ENCODE measurements around the gene AMN1.
"Not testable (repeated sequence)": the region's sequence is repeated elsewhere in the genome, so short reads cannot be mapped to it uniquely, and the experiment has no call there.

The AMN1 gene

GRCh38 chr12:31728917-31729640 is at the start of gene AMN1:
AMN1 (minus strand) TSS chr12:31729021; CDS start chr12:31729008, 13 bp downstream.
- peak; percentile 98 for DNase-seq

GRCh38 chr12:31773867-31774266 is 45.0 kb upstream of the AMN1 start:
- DNase-seq = no peak

- DNase-seq = no peak
Observed at GRCh38 chr12:31773223-31773750, 44.5 kb upstream of the AMN1 start.

GRCh38 chr12:31772685-31773222 is 43.9 kb upstream of the AMN1 start:
- no peak for DNase-seq

GRCh38 chr12:31772186-31772585 is 43.4 kb upstream of the AMN1 start:
- no peak for DNase-seq

- DNase-seq = no peak
Observed at GRCh38 chr12:31768046-31768445, 39.2 kb upstream of the AMN1 start.

- no peak for DNase-seq
Observed at GRCh38 chr12:31765931-31766330, 37.1 kb upstream of the AMN1 start.

- DNase-seq = no peak
Observed at GRCh38 chr12:31759632-31760459, 31.0 kb upstream of the AMN1 start.

- DNase-seq = not testable (repeated sequence)
Observed at GRCh38 chr12:31758297-31758696, 29.5 kb upstream of the AMN1 start.

- DNase-seq = no peak
Observed at GRCh38 chr12:31756977-31757420, 28.2 kb upstream of the AMN1 start.

- DNase-seq = no peak
Observed at GRCh38 chr12:31752450-31752849, 23.6 kb upstream of the AMN1 start.

GRCh38 chr12:31751085-31751484 is 22.3 kb upstream of the AMN1 start:
- DNase-seq = no peak

- no peak for DNase-seq
Observed at GRCh38 chr12:31750747-31751039, 21.9 kb upstream of the AMN1 start.

- DNase-seq = peak; percentile 97
Observed at GRCh38 chr12:31749024-31749704, 20.3 kb upstream of the AMN1 start.

GRCh38 chr12:31745242-31745641 is 16.4 kb upstream of the AMN1 start:
- no peak for DNase-seq

- not testable (repeated sequence) for DNase-seq
Observed at GRCh38 chr12:31744363-31744762, 15.5 kb upstream of the AMN1 start.

GRCh38 chr12:31742891-31743290 is 14.1 kb upstream of the AMN1 start:
- no peak for DNase-seq

- no peak for DNase-seq
Observed at GRCh38 chr12:31740628-31741027, 11.8 kb upstream of the AMN1 start.

- DNase-seq = no peak
Observed at GRCh38 chr12:31737763-31738162, 8.9 kb upstream of the AMN1 start.

GRCh38 chr12:31737345-31737744 is 8.5 kb upstream of the AMN1 start:
- DNase-seq = no peak

GRCh38 chr12:31736472-31736871 is 7.7 kb upstream of the AMN1 start:
- no peak for DNase-seq

GRCh38 chr12:31733549-31734432 is 5.0 kb upstream of the AMN1 start:
- DNase-seq = not testable (repeated sequence)

Measured in COR-L47 (cell line).